Raji (cell line): ENCODE results near the gene PTPRN2.

Experiments used
- POLR2A ChIP-seq: IDR thresholded peaks from 2 replicates; pipeline ENCODE4 v1.6.1; 2011; ENCODE audit warnings: low read depth, low read length, control low read depth; ENCODE audit not compliant: insufficient read depth

The PTPRN2 gene

GRCh38 chr7:158498443-158499081 lies 89.1 kb downstream of the PTPRN2 start:
- TF ChIP-seq POLR2A, result no peak

GRCh38 chr7:158497627-158498026 lies 90.0 kb downstream of the PTPRN2 start:
- TF ChIP-seq POLR2A, result no peak

GRCh38 chr7:158495786-158496185 lies 91.8 kb downstream of the PTPRN2 start:
- no peak for TF ChIP-seq POLR2A

- TF ChIP-seq POLR2A, result no peak
Measured at GRCh38 chr7:158495216-158495615, 92.4 kb downstream of the PTPRN2 start.

- TF ChIP-seq POLR2A, result no peak
Measured at GRCh38 chr7:158494643-158495042, 93.0 kb downstream of the PTPRN2 start.

GRCh38 chr7:158494162-158494586 lies 93.4 kb downstream of the PTPRN2 start:
- no peak for TF ChIP-seq POLR2A

- TF ChIP-seq POLR2A, result no peak
Measured at GRCh38 chr7:158492367-158492764, 95.3 kb downstream of the PTPRN2 start.

- TF ChIP-seq POLR2A, result no peak
Measured at GRCh38 chr7:158491094-158491493, 96.5 kb downstream of the PTPRN2 start.

GRCh38 chr7:158490171-158490782 lies 97.3 kb downstream of the PTPRN2 start:
- no peak for TF ChIP-seq POLR2A

GRCh38 chr7:158489462-158490155 lies 98.0 kb downstream of the PTPRN2 start:
- TF ChIP-seq POLR2A, result no peak

- TF ChIP-seq POLR2A, result no peak
Measured at GRCh38 chr7:158488181-158488971, 99.2 kb downstream of the PTPRN2 start.

- no peak for TF ChIP-seq POLR2A
Measured at GRCh38 chr7:158487631-158488151, 99.9 kb downstream of the PTPRN2 start.

GRCh38 chr7:158486919-158487318 lies 100.7 kb downstream of the PTPRN2 start:
- TF ChIP-seq POLR2A, result no peak

GRCh38 chr7:158484801-158485531 lies 102.7 kb downstream of the PTPRN2 start:
- no peak for TF ChIP-seq POLR2A
